Measurements from ENCODE around the gene LRRC74B. TPM values are rescaled to one million over a fixed set of nuclear protein-coding genes. Genes with fewer than 3 reads are reported as not detected.
"Not testable (repeated sequence)": the region's sequence is repeated elsewhere in the genome, so short reads cannot be mapped to it uniquely, and the experiment has no call there.

The LRRC74B gene
- total RNA-seq, 2 experiments from 2014 or later: not detected

GRCh38 chr22:21064917-21065864 is 19.4 kb downstream of the LRRC74B start:
- CTCF ChIA-PET: interaction anchor here (0.6 kb wide), 3 partner anchors 390 to 1890 kb away, joined by 3 read pairs; no protein-coding TSS in a partner anchor
- no peak for ATAC-seq
- POLR2A ChIA-PET: no interaction called here
- Mint-ChIP-seq H3K27me3 (no peaks in the 10 kb centered on the region), H3K4me3 (no peak overlapping the region), H3K36me3 (ENCODE audit: low read depth) (no peaks in the 10 kb centered on the region), H3K27ac (no peak overlapping the region), H3K9me3 (ENCODE audit: low read depth) (no peaks in the 10 kb centered on the region), H3K4me1 (peaks cover 2% of the 10 kb centered on the region)
- no peak for DNase-seq
- intact Hi-C loops (cut with DNase I, micrococcal nuclease): no loop called here

- ChIA-PET POLR2A (no interaction called here), CTCF (no interaction called here)
- intact Hi-C loops (cut with DNase I, micrococcal nuclease): no loop called here
- Mint-ChIP-seq H3K27ac (no peak overlapping the region), H3K36me3 (ENCODE audit: low read depth) (no peaks in the 10 kb centered on the region), H3K4me3 (no peak overlapping the region), H3K9me3 (ENCODE audit: low read depth) (no peaks in the 10 kb centered on the region), H3K4me1 (peaks cover 2% of the 10 kb centered on the region), H3K27me3 (no peaks in the 10 kb centered on the region)
- ATAC-seq: no peak
- no peak for DNase-seq
Measured at GRCh38 chr22:21067075-21067900, 21.5 kb downstream of the LRRC74B start.

- ChIA-PET POLR2A (no interaction called here), CTCF (no interaction called here)
- H3K27ac Mint-ChIP-seq: no peak overlapping the region
- DNase-seq (no peak), ATAC-seq (no peak)
- H3K4me3 Mint-ChIP-seq: no peak overlapping the region
- no peaks in the 10 kb centered on the region for H3K9me3 Mint-ChIP-seq (ENCODE audit: low read depth)
- intact Hi-C loops (cut with DNase I, micrococcal nuclease): no loop called here
- H3K27me3 Mint-ChIP-seq: no peaks in the 10 kb centered on the region
- no peaks in the 10 kb centered on the region for H3K36me3 Mint-ChIP-seq (ENCODE audit: low read depth)
- peaks cover 2% of the 10 kb centered on the region for H3K4me1 Mint-ChIP-seq
Measured at GRCh38 chr22:21067901-21068680, 22.3 kb downstream of the LRRC74B start.

- DNase-seq (no peak), ATAC-seq (no peak)
- H3K36me3 Mint-ChIP-seq (ENCODE audit: low read depth): no peaks in the 10 kb centered on the region
- no peak overlapping the region for H3K4me3 Mint-ChIP-seq
- H3K27ac Mint-ChIP-seq: no peak overlapping the region
- CTCF ChIA-PET: no interaction called here
- H3K9me3 Mint-ChIP-seq (ENCODE audit: low read depth): no peaks in the 10 kb centered on the region
- H3K27me3 Mint-ChIP-seq: no peaks in the 10 kb centered on the region
- peaks cover 2% of the 10 kb centered on the region for H3K4me1 Mint-ChIP-seq
- POLR2A ChIA-PET: no interaction called here
- intact Hi-C loops (cut with DNase I, micrococcal nuclease): no loop called here
Measured at GRCh38 chr22:21068681-21069276, 23.0 kb downstream of the LRRC74B start.

GRCh38 chr22:21069375-21069774 is 23.6 kb downstream of the LRRC74B start:
- ChIA-PET POLR2A (no interaction called here), CTCF (no interaction called here)
- H3K36me3 Mint-ChIP-seq (ENCODE audit: low read depth): no peaks in the 10 kb centered on the region
- H3K4me1 Mint-ChIP-seq: peaks cover 2% of the 10 kb centered on the region
- no peak overlapping the region for H3K27ac Mint-ChIP-seq
- DNase-seq (no peak), ATAC-seq (no peak)
- H3K4me3 Mint-ChIP-seq: no peak overlapping the region
- H3K27me3 Mint-ChIP-seq: no peaks in the 10 kb centered on the region
- no peaks in the 10 kb centered on the region for H3K9me3 Mint-ChIP-seq (ENCODE audit: low read depth)
- intact Hi-C loops (cut with DNase I, micrococcal nuclease): no loop called here

- CTCF ChIA-PET: interaction anchor here (0.6 kb wide), 1 partner anchor 54 kb away, joined by 3 read pairs; no protein-coding TSS in a partner anchor
- Mint-ChIP-seq H3K4me1 (peaks cover 2% of the 10 kb centered on the region), H3K4me3 (no peak overlapping the region), H3K9me3 (ENCODE audit: low read depth) (no peaks in the 10 kb centered on the region), H3K27me3 (no peaks in the 10 kb centered on the region), H3K27ac (no peak overlapping the region), H3K36me3 (ENCODE audit: low read depth) (no peaks in the 10 kb centered on the region)
- DNase-seq: no peak
- ATAC-seq: no peak
- POLR2A ChIA-PET: no interaction called here
- intact Hi-C loops (cut with DNase I, micrococcal nuclease): no loop called here
Measured at GRCh38 chr22:21070690-21071615, 25.2 kb downstream of the LRRC74B start.

GRCh38 chr22:21071796-21072195 is 26.1 kb downstream of the LRRC74B start:
- H3K27me3 Mint-ChIP-seq: not testable (repeated sequence)

GRCh38 chr22:21073023-21073422 is 27.3 kb downstream of the LRRC74B start:
- no peaks in the 10 kb centered on the region for H3K27me3 Mint-ChIP-seq
- no peak for DNase-seq
- no peaks in the 10 kb centered on the region for H3K9me3 Mint-ChIP-seq (ENCODE audit: low read depth)
- H3K27ac Mint-ChIP-seq: no peak overlapping the region
- peaks cover 2% of the 10 kb centered on the region for H3K4me1 Mint-ChIP-seq
- intact Hi-C loops (cut with DNase I, micrococcal nuclease): no loop called here
- H3K36me3 Mint-ChIP-seq (ENCODE audit: low read depth): no peaks in the 10 kb centered on the region
- CTCF ChIA-PET: interaction anchor here (0.7 kb wide), 1 partner anchor 112 kb away, joined by 3 read pairs; no protein-coding TSS in a partner anchor
- ATAC-seq: no peak
- no peak overlapping the region for H3K4me3 Mint-ChIP-seq
- POLR2A ChIA-PET: no interaction called here

More at GRCh38 chr22:21071796-21072195, 26.1 kb downstream of the LRRC74B start:
- H3K36me3 Mint-ChIP-seq (ENCODE audit: low read depth); H3K9me3 Mint-ChIP-seq (ENCODE audit: low read depth); H3K4me3 Mint-ChIP-seq; ATAC-seq; H3K27ac Mint-ChIP-seq; POLR2A ChIA-PET; CTCF ChIA-PET; H3K4me1 Mint-ChIP-seq; DNase-seq; intact Hi-C loops (cut with DNase I, micrococcal nuclease): not testable (repeated sequence)

GRCh38 chr22:21073482-21073881 is 27.7 kb downstream of the LRRC74B start:
- Mint-ChIP-seq H3K4me3 (no peak overlapping the region), H3K36me3 (ENCODE audit: low read depth) (no peaks in the 10 kb centered on the region), H3K9me3 (ENCODE audit: low read depth) (no peaks in the 10 kb centered on the region), H3K4me1 (no peaks in the 10 kb centered on the region), H3K27ac (no peak overlapping the region), H3K27me3 (no peaks in the 10 kb centered on the region)
- intact Hi-C loops (cut with DNase I, micrococcal nuclease): no loop called here
- ATAC-seq (no peak), DNase-seq (no peak)
- CTCF ChIA-PET: interaction anchor here (0.7 to 0.9 kb wide), 3 partner anchors 29 to 139 kb away, joined by 3 read pairs; no protein-coding TSS in a partner anchor
- POLR2A ChIA-PET: no interaction called here

- intact Hi-C loops (cut with DNase I, micrococcal nuclease): no loop called here
- DNase-seq (no peak), ATAC-seq (no peak)
- Mint-ChIP-seq H3K4me1 (no peaks in the 10 kb centered on the region), H3K36me3 (ENCODE audit: low read depth) (no peaks in the 10 kb centered on the region), H3K4me3 (no peak overlapping the region), H3K27me3 (no peaks in the 10 kb centered on the region), H3K27ac (no peak overlapping the region), H3K9me3 (ENCODE audit: low read depth) (no peaks in the 10 kb centered on the region)
- CTCF ChIA-PET: interaction anchor here (0.7 to 0.9 kb wide), 2 partner anchors 29 to 140 kb away, joined by 3 read pairs; no protein-coding TSS in a partner anchor
- POLR2A ChIA-PET: no interaction called here
Measured at GRCh38 chr22:21074102-21074715, 28.5 kb downstream of the LRRC74B start.
